ENCODE results near the gene FAM114A1. TPM values are rescaled to one million over a fixed set of nuclear protein-coding genes. Genes with fewer than 3 reads are reported as not detected.

The FAM114A1 gene
- total RNA-seq, 6 donors from 2014 or later: 27.2 to 92.5 (median 43.1) TPM

DNA sequence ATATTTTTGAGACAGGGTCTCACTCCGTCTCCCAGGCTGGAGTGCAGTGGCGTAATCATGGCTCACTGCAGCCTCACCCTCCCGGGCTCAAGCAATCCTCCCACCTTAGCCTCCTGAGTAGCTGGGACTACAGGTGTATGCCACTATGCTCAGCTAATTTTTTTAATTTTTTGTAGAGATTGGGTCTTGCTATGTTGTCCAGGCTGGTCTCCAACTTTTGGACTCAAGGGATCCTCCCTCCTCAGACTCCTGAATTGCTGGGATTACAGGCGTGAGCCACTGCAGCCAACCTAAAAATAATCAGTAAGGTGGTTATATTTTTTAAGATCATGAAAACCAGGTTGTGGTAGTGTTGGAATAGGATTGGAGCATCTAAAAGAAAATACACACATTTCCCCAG is 126.5 kb downstream of the FAM114A1 start:
- Histone ChIP-seq H3K4me1 (no peaks in the 10 kb centered on the region), H3K9me3 (no peaks in the 10 kb centered on the region), H3K27me3 (no peaks in the 10 kb centered on the region), H3K27ac (no peak overlapping the region), H3K36me3 (no peaks in the 10 kb centered on the region), H3K4me3 (no peak overlapping the region)
- TF ChIP-seq EP300 (IDR thresholded peaks at IDR 0.05): no peak
- TF ChIP-seq POLR2A (IDR thresholded peaks at IDR 0.05): no peak
- TF ChIP-seq, protein P1, sequence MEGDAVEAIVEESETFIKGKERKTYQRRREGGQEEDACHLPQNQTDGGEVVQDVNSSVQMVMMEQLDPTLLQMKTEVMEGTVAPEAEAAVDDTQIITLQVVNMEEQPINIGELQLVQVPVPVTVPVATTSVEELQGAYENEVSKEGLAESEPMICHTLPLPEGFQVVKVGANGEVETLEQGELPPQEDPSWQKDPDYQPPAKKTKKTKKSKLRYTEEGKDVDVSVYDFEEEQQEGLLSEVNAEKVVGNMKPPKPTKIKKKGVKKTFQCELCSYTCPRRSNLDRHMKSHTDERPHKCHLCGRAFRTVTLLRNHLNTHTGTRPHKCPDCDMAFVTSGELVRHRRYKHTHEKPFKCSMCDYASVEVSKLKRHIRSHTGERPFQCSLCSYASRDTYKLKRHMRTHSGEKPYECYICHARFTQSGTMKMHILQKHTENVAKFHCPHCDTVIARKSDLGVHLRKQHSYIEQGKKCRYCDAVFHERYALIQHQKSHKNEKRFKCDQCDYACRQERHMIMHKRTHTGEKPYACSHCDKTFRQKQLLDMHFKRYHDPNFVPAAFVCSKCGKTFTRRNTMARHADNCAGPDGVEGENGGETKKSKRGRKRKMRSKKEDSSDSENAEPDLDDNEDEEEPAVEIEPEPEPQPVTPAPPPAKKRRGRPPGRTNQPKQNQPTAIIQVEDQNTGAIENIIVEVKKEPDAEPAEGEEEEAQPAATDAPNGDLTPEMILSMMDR (IDR thresholded peaks at IDR 0.05): no peak
- no peak for TF ChIP-seq POLR2AphosphoS5 (IDR thresholded peaks at IDR 0.05)
- ATAC-seq (ENCODE audit: low FRiP score in 2 of 2) (no peak), DNase-seq (no peak)
- WGBS, 2 donors: 90 to 97% methylated on average over 4 of the region's 4 CpGs

Small RNAs within 50 kb of the gene (small RNA-seq; reads per million reads assigned to genes)
- gene MIR574: 22.8 to 79.4 (median 27.0) reads per million in 4 donors

Other genes starting within 250 kb of the FAM114A1 start
- 10 to 100 TPM; 32.5 to 73.9 (median 48.3) TPM for gene KLF3, start 203.6 kb upstream of the FAM114A1 start, total RNA-seq
- gene TLR10, start 84.8 kb upstream of the FAM114A1 start, total RNA-seq: 1 to 10 TPM in 1 of 6 donors, under 1 TPM in 3, not detected in 2; 0.61 to 1.0 (median 0.81) TPM
- gene TLR1, start 63.0 kb upstream of the FAM114A1 start, total RNA-seq: 10 to 100 TPM; 16.4 to 41.9 (median 24.8) TPM
- 10 to 100 TPM in 2 of 6 donors, 1 to 10 TPM in 4; 3.2 to 10.4 (median 5.8) TPM for gene TLR6, start 11.0 kb upstream of the FAM114A1 start, total RNA-seq
- gene TMEM156, start 164.6 kb downstream of the FAM114A1 start, total RNA-seq: 1 to 10 TPM in 3 of 6 donors, under 1 TPM in 2, not detected in 1; 0.30 to 1.8 (median 1.0) TPM
- gene KLHL5, start 194.4 kb downstream of the FAM114A1 start, total RNA-seq: 10 to 100 TPM; 14.7 to 36.2 (median 23.7) TPM